ENCODE measurements around the gene ARID4B. TPM values are rescaled to one million over a fixed set of nuclear protein-coding genes. Genes with fewer than 3 reads are reported as not detected.

The ARID4B gene
- total RNA-seq, 2 experiments from 2014 or later = 43.3 to 45.7 TPM

- no peak overlapping the region for H3K4me3 Mint-ChIP-seq
- H3K9me3 Mint-ChIP-seq (ENCODE audit: insufficient read depth) = no peaks in the 10 kb centered on the region
- POLR2A ChIA-PET = interaction anchor here (0.5 kb wide), 1 partner anchor 84 kb away, joined by 4 read pairs; no protein-coding TSS in a partner anchor
- H3K27me3 Mint-ChIP-seq (ENCODE audit: low read depth) = no peaks in the 10 kb centered on the region
- no peak for DNase-seq
- CTCF ChIA-PET = interaction anchor here (1.0 to 2.0 kb wide), 4 partner anchors 13 to 170 kb away, joined by 3 to 8 read pairs (median 3); no protein-coding TSS in a partner anchor
- peak overlapping the region; percentile 25 for H3K27ac Mint-ChIP-seq
- peaks cover 26% of the 10 kb centered on the region for H3K36me3 Mint-ChIP-seq (ENCODE audit: low read depth)
- H3K4me1 Mint-ChIP-seq (ENCODE audit: low read depth) = peaks cover 28% of the 10 kb centered on the region
- no peak for ATAC-seq
Observed at GRCh38 chr1:235246022-235246948, 81.7 kb downstream of the ARID4B start.

DNA sequence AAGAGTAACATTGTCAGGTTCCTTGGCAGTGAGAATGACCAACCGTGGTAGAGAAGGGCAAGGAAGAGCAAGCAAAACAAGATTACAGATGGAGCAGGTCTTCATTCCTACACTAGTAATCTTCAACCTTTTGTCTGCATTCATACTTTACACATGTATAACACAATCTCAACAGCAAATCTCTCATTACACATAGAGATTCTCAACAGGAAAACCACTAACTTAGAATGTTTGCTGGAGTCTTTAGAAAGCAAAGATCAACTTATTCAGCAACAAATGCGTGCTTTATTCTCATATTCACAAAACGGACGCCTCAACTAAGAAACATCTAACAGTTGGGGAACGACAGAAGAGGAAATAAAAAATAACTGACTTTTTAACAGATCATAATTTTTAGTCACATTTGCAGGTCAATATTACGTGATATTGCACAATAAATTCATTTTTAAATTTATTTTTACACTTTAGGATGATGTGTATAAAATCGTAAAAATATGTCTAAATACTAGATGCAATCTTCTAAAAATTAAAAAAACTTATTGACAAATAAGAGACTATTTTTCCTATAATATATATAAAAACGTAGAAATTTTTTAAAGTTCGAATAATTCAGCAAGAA, 82.9 kb downstream of the ARID4B start:
- DNase-seq = no peak
- H3K36me3 Mint-ChIP-seq (ENCODE audit: low read depth) = peaks cover 24% of the 10 kb centered on the region
- H3K4me1 Mint-ChIP-seq (ENCODE audit: low read depth) = peaks cover 38% of the 10 kb centered on the region
- POLR2A ChIA-PET = no interaction called here
- peak; percentile 36 for ATAC-seq
- CTCF ChIA-PET = no interaction called here
- H3K27ac Mint-ChIP-seq = peak overlapping the region; percentile 5
- no peak overlapping the region for H3K4me3 Mint-ChIP-seq
- no peaks in the 10 kb centered on the region for H3K27me3 Mint-ChIP-seq (ENCODE audit: low read depth)
- no peaks in the 10 kb centered on the region for H3K9me3 Mint-ChIP-seq (ENCODE audit: insufficient read depth)

DNA sequence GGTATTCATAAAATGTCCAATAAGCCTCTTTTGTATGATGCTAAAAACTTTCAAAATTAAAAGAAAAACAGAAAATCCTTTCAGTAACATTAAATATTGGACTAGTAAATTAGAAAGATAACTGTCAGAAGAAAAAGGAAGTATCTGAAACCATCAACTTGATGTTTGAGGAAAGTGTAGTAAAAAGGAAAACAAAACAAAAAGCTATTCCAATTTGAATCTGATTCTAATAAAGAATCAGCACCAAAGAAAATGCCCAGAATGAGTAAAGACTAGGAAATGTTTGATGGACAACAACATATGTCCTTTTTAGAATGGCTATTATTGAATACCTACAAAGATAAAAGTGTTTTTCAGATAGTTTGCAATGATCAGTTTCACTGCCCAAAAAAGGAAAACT, 87.0 kb downstream of the ARID4B start:
- POLR2A ChIA-PET = interaction anchor here (0.9 kb wide), 1 partner anchor 9 kb away, joined by 3 read pairs; no protein-coding TSS in a partner anchor
- Mint-ChIP-seq H3K27me3 (ENCODE audit: low read depth) (no peaks in the 10 kb centered on the region), H3K9me3 (ENCODE audit: insufficient read depth) (no peaks in the 10 kb centered on the region), H3K27ac (no peak overlapping the region), H3K4me1 (ENCODE audit: low read depth) (peaks cover 41% of the 10 kb centered on the region), H3K36me3 (ENCODE audit: low read depth) (peaks cover 36% of the 10 kb centered on the region), H3K4me3 (no peak overlapping the region)
- DNase-seq = no peak
- ATAC-seq = no peak
- CTCF ChIA-PET = interaction anchor here (1.6 to 5.6 kb wide), 2 partner anchors 17 to 175 kb away, joined by 3 to 34 read pairs; no protein-coding TSS in a partner anchor

DNA sequence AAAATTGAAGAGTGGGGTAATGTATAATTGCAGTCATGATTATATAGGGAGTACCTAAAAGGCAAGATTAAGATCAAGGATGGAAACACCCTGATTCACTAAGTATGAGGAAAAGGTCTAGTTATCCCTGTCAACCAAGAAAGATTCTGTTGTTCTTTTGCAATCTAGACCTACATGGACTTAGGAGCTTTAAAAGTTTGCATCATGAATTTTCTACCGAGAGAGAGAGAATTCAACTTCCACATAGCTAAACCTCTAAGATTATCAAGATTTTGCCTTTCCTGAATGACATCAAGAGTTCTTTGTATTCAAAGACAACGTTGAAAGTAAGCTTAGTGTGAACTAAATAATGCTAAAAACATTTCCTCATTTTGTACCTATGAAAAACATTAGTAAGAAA, 88.1 kb downstream of the ARID4B start:
- H3K27ac Mint-ChIP-seq = no peak overlapping the region

GRCh38 chr1:235238558-235238957, 89.4 kb downstream of the ARID4B start:
- ChIA-PET POLR2A (no interaction called here), CTCF (interaction anchor here (0.6 to 5.6 kb wide), 5 partner anchors 9 to 178 kb away, joined by 3 to 34 read pairs (median 3); no protein-coding TSS in a partner anchor)
- Mint-ChIP-seq H3K9me3 (ENCODE audit: insufficient read depth) (no peaks in the 10 kb centered on the region), H3K4me1 (ENCODE audit: low read depth) (peaks cover 26% of the 10 kb centered on the region), H3K4me3 (no peak overlapping the region), H3K27me3 (ENCODE audit: low read depth) (no peaks in the 10 kb centered on the region), H3K36me3 (ENCODE audit: low read depth) (peaks cover 26% of the 10 kb centered on the region), H3K27ac (no peak overlapping the region)
- ATAC-seq (no peak), DNase-seq (no peak)

More for the DNA sequence above, 88.1 kb downstream of the ARID4B start:
- no peak for ATAC-seq
- H3K4me3 Mint-ChIP-seq = no peak overlapping the region
- no peaks in the 10 kb centered on the region for H3K27me3 Mint-ChIP-seq (ENCODE audit: low read depth)
- POLR2A ChIA-PET = interaction anchor here (0.7 to 1.0 kb wide), 2 partner anchors 59 to 89 kb away, joined by 3 read pairs; no protein-coding TSS in a partner anchor
- H3K36me3 Mint-ChIP-seq (ENCODE audit: low read depth) = peaks cover 33% of the 10 kb centered on the region
- CTCF ChIA-PET = interaction anchor here (0.9 to 5.6 kb wide), 6 partner anchors 9 to 752 kb away, joined by 3 to 34 read pairs (median 4); no protein-coding TSS in a partner anchor
- H3K9me3 Mint-ChIP-seq (ENCODE audit: insufficient read depth) = no peaks in the 10 kb centered on the region
- peaks cover 33% of the 10 kb centered on the region for H3K4me1 Mint-ChIP-seq (ENCODE audit: low read depth)
- DNase-seq = no peak

GRCh38 chr1:235236128-235236527, 91.9 kb downstream of the ARID4B start:
- H3K36me3 Mint-ChIP-seq (ENCODE audit: low read depth) = peaks cover 33% of the 10 kb centered on the region

GRCh38 chr1:235229868-235230267, 98.1 kb downstream of the ARID4B start:
- no peak overlapping the region for H3K4me3 Mint-ChIP-seq
- CTCF ChIA-PET = interaction anchor here (0.8 to 1.9 kb wide), 4 partner anchors 9 to 187 kb away, joined by 3 to 10 read pairs (median 5); no protein-coding TSS in a partner anchor
- POLR2A ChIA-PET = interaction anchor here (0.6 kb wide), 1 partner anchor 742 kb away, joined by 3 read pairs; no protein-coding TSS in a partner anchor
- H3K9me3 Mint-ChIP-seq (ENCODE audit: insufficient read depth) = no peaks in the 10 kb centered on the region
- no peaks in the 10 kb centered on the region for H3K27me3 Mint-ChIP-seq (ENCODE audit: low read depth)
- no peak for DNase-seq
- H3K36me3 Mint-ChIP-seq (ENCODE audit: low read depth) = peaks cover 26% of the 10 kb centered on the region
- H3K4me1 Mint-ChIP-seq (ENCODE audit: low read depth) = no peaks in the 10 kb centered on the region
- no peak overlapping the region for H3K27ac Mint-ChIP-seq
- ATAC-seq = no peak

More at GRCh38 chr1:235236128-235236527, 91.9 kb downstream of the ARID4B start:
- ATAC-seq = no peak
- H3K9me3 Mint-ChIP-seq (ENCODE audit: insufficient read depth) = no peaks in the 10 kb centered on the region
- ChIA-PET CTCF (interaction anchor here (1.2 to 1.8 kb wide), 4 partner anchors 17 to 181 kb away, joined by 4 to 9 read pairs (median 5); partner anchors contain the start of genes ARID4B and GGPS1), POLR2A (interaction anchor here (1.2 kb wide), 1 partner anchor 10 kb away, joined by 3 read pairs; no protein-coding TSS in a partner anchor)
- H3K4me1 Mint-ChIP-seq (ENCODE audit: low read depth) = peaks cover 21% of the 10 kb centered on the region
- no peak for DNase-seq
- H3K4me3 Mint-ChIP-seq = no peak overlapping the region
- no peak overlapping the region for H3K27ac Mint-ChIP-seq
- H3K27me3 Mint-ChIP-seq (ENCODE audit: low read depth) = no peaks in the 10 kb centered on the region

DNA sequence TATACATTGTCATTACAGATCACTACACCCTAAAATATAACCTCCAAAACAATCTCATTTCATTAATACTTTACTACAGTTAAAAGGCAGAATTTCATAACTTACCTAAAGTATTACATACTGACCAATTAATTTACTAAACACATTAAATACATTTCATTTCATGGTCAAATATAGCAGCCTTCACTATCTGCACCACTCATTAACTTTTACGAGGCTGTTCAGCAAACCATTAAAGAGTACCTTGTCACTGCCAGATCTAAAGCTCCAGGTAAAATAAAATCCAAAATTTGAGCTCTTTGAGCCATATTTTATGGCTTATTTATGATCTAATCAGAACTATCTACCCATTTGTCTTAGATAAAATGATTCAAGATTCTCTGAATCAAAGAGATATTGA, 100.6 kb downstream of the ARID4B start:
- Mint-ChIP-seq H3K4me1 (ENCODE audit: low read depth) (no peaks in the 10 kb centered on the region), H3K27me3 (ENCODE audit: low read depth) (no peaks in the 10 kb centered on the region), H3K9me3 (ENCODE audit: insufficient read depth) (no peaks in the 10 kb centered on the region), H3K27ac (no peak overlapping the region), H3K36me3 (ENCODE audit: low read depth) (peaks cover 25% of the 10 kb centered on the region), H3K4me3 (no peak overlapping the region)
- no peak for ATAC-seq
- no peak for DNase-seq
- POLR2A ChIA-PET = no interaction called here
- CTCF ChIA-PET = interaction anchor here (1.4 kb wide), 1 partner anchor 189 kb away, joined by 3 read pairs; no protein-coding TSS in a partner anchor

DNA sequence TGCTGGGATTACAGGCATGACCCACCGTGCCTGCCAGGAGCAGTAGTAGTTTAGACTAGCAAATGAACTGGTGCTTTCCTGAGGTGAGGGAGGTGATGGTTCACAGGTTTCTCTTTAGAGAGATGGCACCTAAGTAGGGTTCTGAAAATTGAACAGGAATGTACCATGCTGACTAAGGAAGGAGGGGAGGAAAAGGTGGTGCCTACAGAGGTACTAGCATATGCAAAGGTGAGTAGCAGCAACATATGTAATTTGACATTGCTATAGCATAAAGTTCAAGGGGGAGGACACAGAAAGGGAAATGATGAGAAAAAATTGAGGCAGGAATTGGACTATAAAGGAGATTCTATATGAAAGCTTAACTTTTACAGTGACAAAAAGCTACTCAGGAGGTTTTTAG, 101.0 kb downstream of the ARID4B start:
- ChIA-PET POLR2A (no interaction called here), CTCF (interaction anchor here (1.4 kb wide), 1 partner anchor 190 kb away, joined by 3 read pairs; no protein-coding TSS in a partner anchor)
- H3K27ac Mint-ChIP-seq = no peak overlapping the region
- ATAC-seq (no peak), DNase-seq (no peak)
- H3K27me3 Mint-ChIP-seq (ENCODE audit: low read depth) = no peaks in the 10 kb centered on the region
- H3K36me3 Mint-ChIP-seq (ENCODE audit: low read depth) = peaks cover 25% of the 10 kb centered on the region
- no peak overlapping the region for H3K4me3 Mint-ChIP-seq
- no peaks in the 10 kb centered on the region for H3K9me3 Mint-ChIP-seq (ENCODE audit: insufficient read depth)
- no peaks in the 10 kb centered on the region for H3K4me1 Mint-ChIP-seq (ENCODE audit: low read depth)

DNA sequence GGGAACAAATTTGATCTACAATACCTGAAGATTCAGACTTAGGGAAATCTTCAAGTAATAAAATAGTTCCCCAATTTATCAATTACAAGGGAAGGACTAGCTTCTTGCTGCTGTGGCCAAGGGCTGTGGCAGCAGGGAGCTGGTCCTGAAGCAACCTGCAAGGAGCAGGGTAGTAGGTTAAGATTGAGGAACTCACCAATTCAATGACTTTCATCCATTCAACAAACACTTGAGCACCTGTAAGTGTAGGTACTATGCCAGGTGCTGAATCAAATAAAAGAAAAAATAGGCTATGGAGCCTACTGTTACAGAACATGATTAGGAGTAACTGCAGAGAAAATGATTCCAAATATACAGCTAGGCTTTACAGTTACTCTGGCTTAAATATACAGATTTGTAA, 102.7 kb downstream of the ARID4B start:
- ATAC-seq (no peak), DNase-seq (no peak)
- H3K9me3 Mint-ChIP-seq (ENCODE audit: insufficient read depth) = no peaks in the 10 kb centered on the region
- H3K4me3 Mint-ChIP-seq = no peak overlapping the region
- CTCF ChIA-PET = interaction anchor here (0.8 to 2.4 kb wide), 6 partner anchors 10 to 192 kb away, joined by 3 to 5 read pairs (median 4); no protein-coding TSS in a partner anchor
- H3K27me3 Mint-ChIP-seq (ENCODE audit: low read depth) = no peaks in the 10 kb centered on the region
- H3K36me3 Mint-ChIP-seq (ENCODE audit: low read depth) = peaks cover 25% of the 10 kb centered on the region
- no peaks in the 10 kb centered on the region for H3K4me1 Mint-ChIP-seq (ENCODE audit: low read depth)
- POLR2A ChIA-PET = interaction anchor here (1.2 kb wide), 2 partner anchors 10 to 12 kb away, joined by 3 to 5 read pairs; no protein-coding TSS in a partner anchor
- H3K27ac Mint-ChIP-seq = no peak overlapping the region

GRCh38 chr1:235221653-235222375, 106.2 kb downstream of the ARID4B start:
- H3K27ac Mint-ChIP-seq = no peak overlapping the region

More at GRCh38 chr1:235221653-235222375, 106.2 kb downstream of the ARID4B start:
- ChIA-PET CTCF (interaction anchor here (1.0 kb wide), 1 partner anchor 194 kb away, joined by 4 read pairs; no protein-coding TSS in a partner anchor), POLR2A (no interaction called here)
- no peak overlapping the region for H3K4me3 Mint-ChIP-seq
- no peaks in the 10 kb centered on the region for H3K27me3 Mint-ChIP-seq (ENCODE audit: low read depth)
- no peak for DNase-seq
- peaks cover 2% of the 10 kb centered on the region for H3K4me1 Mint-ChIP-seq (ENCODE audit: low read depth)
- H3K36me3 Mint-ChIP-seq (ENCODE audit: low read depth) = peaks cover 23% of the 10 kb centered on the region
- no peak for ATAC-seq
- no peaks in the 10 kb centered on the region for H3K9me3 Mint-ChIP-seq (ENCODE audit: insufficient read depth)
